ENCODE data around the gene ALX4. TPM values are rescaled to one million over a fixed set of nuclear protein-coding genes. Genes with fewer than 3 reads are reported as not detected.

Gene ALX4
- total and polyA plus RNA-seq, 5 donors from 2014 or later = not detected

DNA sequence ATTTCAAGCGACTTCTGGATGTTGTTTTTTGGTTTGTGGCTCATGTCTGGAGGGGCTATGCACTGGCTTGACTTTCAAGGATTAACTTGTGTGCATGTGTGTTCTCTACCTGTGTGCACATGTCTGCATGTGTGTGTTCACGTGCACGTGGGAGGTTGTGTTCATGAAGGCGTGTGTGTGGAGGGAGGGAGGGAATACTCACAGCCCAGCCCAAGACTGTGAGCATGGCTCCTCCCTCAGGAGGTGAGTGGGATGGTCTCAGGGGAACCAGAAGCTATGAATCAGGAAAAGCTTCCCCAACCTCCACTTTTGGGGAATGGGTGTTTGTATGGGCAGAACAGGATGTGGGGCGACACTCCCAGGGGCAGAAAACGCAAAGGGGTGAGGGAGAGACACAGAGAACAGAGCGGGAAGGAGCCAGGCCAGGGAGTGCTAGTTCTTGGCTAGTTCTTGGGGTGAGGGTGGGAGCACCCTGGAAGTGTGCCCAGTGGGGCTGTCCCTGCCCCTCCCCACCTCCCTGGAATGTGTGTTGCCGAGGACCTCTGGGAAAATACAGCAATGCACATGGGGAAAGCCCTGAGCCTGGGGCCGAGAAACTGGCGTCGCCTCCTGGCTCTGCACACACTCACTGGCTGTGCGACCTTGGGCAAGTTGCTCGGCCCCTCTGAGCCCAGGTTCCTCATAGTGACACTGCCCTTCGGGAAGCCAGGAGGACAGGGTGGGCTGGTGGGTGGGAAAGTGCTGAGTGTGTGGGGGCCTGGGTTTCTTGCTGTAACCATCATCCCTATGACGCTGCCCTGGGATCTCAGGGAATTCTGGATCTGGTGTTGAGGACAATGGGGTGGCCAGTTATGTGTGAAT is 16.9 kb upstream of the ALX4 start:
- DNase-seq = no peak
- Histone ChIP-seq H3K9me3 (ENCODE audit: control insufficient read depth in 2 of 2, low read length in 2 of 2) (no peaks in the 10 kb centered on the region), H3K36me3 (ENCODE audit: control insufficient read depth, insufficient read depth, low read length) (no peaks in the 10 kb centered on the region), H3K27me3 (ENCODE audit: control insufficient read depth, insufficient read depth, low read length) (peaks cover 19% of the 10 kb centered on the region), H3K4me1 (ENCODE audit: control insufficient read depth, insufficient read depth, low read length, poor library complexity, severe bottlenecking) (no peaks in the 10 kb centered on the region), H3K4me3 (ENCODE audit: low read depth, low read length) (no peak overlapping the region), H3K27ac (ENCODE audit: insufficient read depth, low read length, poor library complexity, severe bottlenecking) (no peak overlapping the region)
- Mint-ChIP-seq H3K4me1 (no peaks in the 10 kb centered on the region), H3K27me3 (peaks cover 72% of the 10 kb centered on the region), H3K36me3 (no peaks in the 10 kb centered on the region), H3K9me3 (no peaks in the 10 kb centered on the region), H3K4me3 (no peak overlapping the region), H3K27ac (no peak overlapping the region)
- ATAC-seq (ENCODE audit: low read depth in 2 of 2) = no peak

DNA sequence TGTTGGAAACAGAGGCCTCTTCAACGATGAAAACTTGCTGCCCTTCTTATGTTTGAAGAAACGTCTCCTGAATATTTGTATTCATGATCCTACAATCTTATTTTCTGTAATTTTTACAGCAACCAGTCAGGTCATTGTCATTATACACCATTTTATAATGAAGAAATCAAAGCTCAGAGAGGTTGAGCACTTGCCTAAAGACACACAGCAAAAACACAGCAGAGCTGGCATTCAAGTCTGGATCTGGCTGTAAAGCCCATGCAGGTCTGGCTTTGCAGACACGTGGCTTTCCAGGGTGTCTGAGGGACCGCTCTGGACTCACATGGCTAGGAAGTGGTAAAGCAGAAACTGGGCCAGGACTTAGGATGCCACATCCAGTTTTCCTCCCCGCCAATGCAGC is 15.8 kb upstream of the ALX4 start:
- Mint-ChIP-seq H3K9me3 (peaks cover 0 to 3% (median 0%) of the 10 kb centered on the region in 7 donors), H3K36me3 (no peaks in the 10 kb centered on the region), H3K27ac (no peak overlapping the region), H3K4me1 (peaks cover 0 to 1% (median under 1%) of the 10 kb centered on the region in 4 donors), H3K4me3 (no peak overlapping the region), H3K27me3 (peaks cover 74% of the 10 kb centered on the region)
- ATAC-seq (ENCODE audit: low read depth in 2 of 2) (no peak), DNase-seq (no peak)
- H3K27ac ChIP-seq (ENCODE audit: insufficient read depth, low read length, poor library complexity, severe bottlenecking) = no peak overlapping the region
- H3K4me1 ChIP-seq (ENCODE audit: control insufficient read depth, insufficient read depth, low read length, poor library complexity, severe bottlenecking) = no peaks in the 10 kb centered on the region
- H3K9me3 ChIP-seq (ENCODE audit: control insufficient read depth in 2 of 2, low read length in 2 of 2) = no peaks in the 10 kb centered on the region
- peaks cover 26% of the 10 kb centered on the region for H3K27me3 ChIP-seq (ENCODE audit: control insufficient read depth, insufficient read depth, low read length)
- no peak overlapping the region for H3K4me3 ChIP-seq (ENCODE audit: low read depth, low read length)
- no peaks in the 10 kb centered on the region for H3K36me3 ChIP-seq (ENCODE audit: control insufficient read depth, insufficient read depth, low read length)

DNA sequence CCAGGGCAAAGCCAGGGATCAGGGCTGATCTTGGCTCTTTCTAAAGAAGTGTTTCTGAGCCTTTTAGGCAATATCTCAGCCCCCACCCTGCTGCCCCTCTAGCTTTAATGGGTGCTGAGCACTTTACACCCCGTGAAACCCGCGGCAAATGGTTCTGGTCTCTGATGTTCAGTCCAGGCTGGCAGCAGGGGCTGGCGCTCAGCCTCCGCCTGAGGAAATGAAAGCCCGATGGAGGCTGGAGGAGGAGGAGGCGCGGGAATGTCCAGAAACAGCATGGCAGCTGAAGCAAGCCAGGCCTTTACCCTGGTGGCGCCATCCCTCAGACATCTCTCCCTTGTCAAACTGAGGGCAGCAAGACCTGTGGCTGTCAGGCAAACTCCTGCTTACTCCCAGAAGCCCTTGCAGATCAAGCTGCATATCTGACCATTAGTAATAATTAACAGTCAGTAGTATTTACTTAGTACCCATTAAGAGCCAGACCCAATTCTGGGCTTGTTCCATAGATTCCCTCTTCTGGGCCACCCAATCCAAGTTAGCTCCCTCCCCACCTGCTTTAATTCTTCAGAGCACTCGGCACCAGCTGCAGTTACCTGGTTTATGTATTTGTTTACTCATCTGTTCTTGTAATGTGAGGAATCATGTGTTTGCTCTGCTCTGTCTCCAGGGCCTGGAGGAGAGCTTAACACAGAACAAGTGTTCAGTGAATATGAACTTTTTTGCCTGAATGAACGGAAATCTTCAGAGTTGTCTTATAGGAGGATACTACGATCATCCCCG is 15.0 kb upstream of the ALX4 start:
- Histone ChIP-seq H3K9me3 (ENCODE audit: control insufficient read depth in 2 of 2, low read length in 2 of 2) (no peaks in the 10 kb centered on the region), H3K27ac (ENCODE audit: insufficient read depth, low read length, poor library complexity, severe bottlenecking) (no peak overlapping the region), H3K4me3 (ENCODE audit: low read depth, low read length) (no peak overlapping the region), H3K27me3 (ENCODE audit: control insufficient read depth, insufficient read depth, low read length) (peaks cover 32% of the 10 kb centered on the region), H3K36me3 (ENCODE audit: control insufficient read depth, insufficient read depth, low read length) (no peaks in the 10 kb centered on the region), H3K4me1 (ENCODE audit: control insufficient read depth, insufficient read depth, low read length, poor library complexity, severe bottlenecking) (no peaks in the 10 kb centered on the region)
- H3K36me3 Mint-ChIP-seq = no peaks in the 10 kb centered on the region
- peaks cover 0 to 6% (median 0%) of the 10 kb centered on the region in 7 donors for H3K9me3 Mint-ChIP-seq
- peaks cover 75% of the 10 kb centered on the region for H3K27me3 Mint-ChIP-seq
- no peak for ATAC-seq (ENCODE audit: low read depth in 2 of 2)
- H3K4me1 Mint-ChIP-seq = peaks cover 0 to 7% (median 3%) of the 10 kb centered on the region in 4 donors
- H3K4me3 Mint-ChIP-seq = no peak overlapping the region
- no peak overlapping the region for H3K27ac Mint-ChIP-seq
- DNase-seq = no peak

DNA sequence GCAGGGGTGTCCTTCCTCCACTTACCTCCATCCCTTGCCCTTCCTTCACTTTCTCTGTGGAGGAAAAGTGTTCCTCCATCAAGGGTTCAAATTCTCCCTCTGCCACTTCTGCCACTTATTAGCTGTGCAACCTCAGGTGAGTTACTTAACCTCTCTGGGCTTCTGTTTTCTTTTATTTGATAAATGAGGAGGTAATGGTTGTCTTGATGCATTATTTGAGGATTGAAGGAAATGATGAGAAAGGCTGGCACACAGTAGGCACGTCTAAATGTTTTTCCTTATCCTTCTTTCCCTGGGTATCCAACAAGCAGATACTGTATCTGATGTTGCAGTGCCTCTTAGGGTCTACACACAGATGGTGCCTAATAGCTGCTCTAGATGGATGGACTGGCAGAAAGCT is 14.3 kb upstream of the ALX4 start:
- ATAC-seq (ENCODE audit: low read depth in 2 of 2) (no peak), DNase-seq (no peak)
- H3K27ac Mint-ChIP-seq = peak overlapping the region in 1 of 3 donors; percentile 54
- no peak overlapping the region for H3K4me3 ChIP-seq (ENCODE audit: low read depth, low read length)
- H3K4me1 ChIP-seq (ENCODE audit: control insufficient read depth, insufficient read depth, low read length, poor library complexity, severe bottlenecking) = no peaks in the 10 kb centered on the region
- H3K27me3 Mint-ChIP-seq = peaks cover 82% of the 10 kb centered on the region
- H3K9me3 ChIP-seq (ENCODE audit: control insufficient read depth in 2 of 2, low read length in 2 of 2) = no peaks in the 10 kb centered on the region
- H3K27ac ChIP-seq (ENCODE audit: insufficient read depth, low read length, poor library complexity, severe bottlenecking) = no peak overlapping the region
- H3K36me3 ChIP-seq (ENCODE audit: control insufficient read depth, insufficient read depth, low read length) = no peaks in the 10 kb centered on the region
- H3K4me3 Mint-ChIP-seq = no peak overlapping the region
- peaks cover 33% of the 10 kb centered on the region for H3K27me3 ChIP-seq (ENCODE audit: control insufficient read depth, insufficient read depth, low read length)
- H3K36me3 Mint-ChIP-seq = no peaks in the 10 kb centered on the region
- peaks cover 0 to 7% (median 3%) of the 10 kb centered on the region in 4 donors for H3K4me1 Mint-ChIP-seq
- H3K9me3 Mint-ChIP-seq = peaks cover 0 to 7% (median 0%) of the 10 kb centered on the region in 7 donors

DNA sequence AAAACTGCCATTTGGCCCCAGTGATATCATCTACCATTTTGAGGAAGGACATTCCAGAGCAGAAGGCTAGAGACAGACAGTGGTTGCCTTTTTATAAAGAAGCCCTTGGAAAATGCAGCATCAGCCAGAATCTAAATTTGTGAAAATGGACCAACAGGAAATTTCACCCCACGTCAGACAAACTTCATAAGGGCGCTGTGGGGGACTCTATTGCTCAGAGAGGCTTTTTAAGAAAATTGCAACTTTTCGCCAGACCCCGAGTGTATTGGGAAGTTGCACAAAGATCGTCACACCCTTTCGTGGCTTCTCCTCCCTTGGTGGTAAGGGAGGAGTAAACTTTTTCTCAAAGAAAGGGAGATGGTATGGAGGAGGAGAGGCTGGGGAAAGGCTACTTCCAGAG is 12.3 kb upstream of the ALX4 start:
- Histone ChIP-seq H3K27ac (ENCODE audit: insufficient read depth, low read length, poor library complexity, severe bottlenecking) (no peak overlapping the region), H3K9me3 (ENCODE audit: control insufficient read depth in 2 of 2, low read length in 2 of 2) (no peaks in the 10 kb centered on the region), H3K4me1 (ENCODE audit: control insufficient read depth, insufficient read depth, low read length, poor library complexity, severe bottlenecking) (no peaks in the 10 kb centered on the region), H3K27me3 (ENCODE audit: control insufficient read depth, insufficient read depth, low read length) (peaks cover 48% of the 10 kb centered on the region), H3K4me3 (ENCODE audit: low read depth, low read length) (no peak overlapping the region), H3K36me3 (ENCODE audit: control insufficient read depth, insufficient read depth, low read length) (no peaks in the 10 kb centered on the region)
- Mint-ChIP-seq H3K36me3 (no peaks in the 10 kb centered on the region), H3K4me1 (peaks cover 0 to 7% (median 3%) of the 10 kb centered on the region in 4 donors), H3K27me3 (peaks cover 87% of the 10 kb centered on the region), H3K4me3 (no peak overlapping the region), H3K9me3 (peaks cover 0 to 8% (median 0%) of the 10 kb centered on the region in 7 donors), H3K27ac (no peak overlapping the region)
- ATAC-seq (ENCODE audit: low read depth in 2 of 2) (no peak), DNase-seq (no peak)

DNA sequence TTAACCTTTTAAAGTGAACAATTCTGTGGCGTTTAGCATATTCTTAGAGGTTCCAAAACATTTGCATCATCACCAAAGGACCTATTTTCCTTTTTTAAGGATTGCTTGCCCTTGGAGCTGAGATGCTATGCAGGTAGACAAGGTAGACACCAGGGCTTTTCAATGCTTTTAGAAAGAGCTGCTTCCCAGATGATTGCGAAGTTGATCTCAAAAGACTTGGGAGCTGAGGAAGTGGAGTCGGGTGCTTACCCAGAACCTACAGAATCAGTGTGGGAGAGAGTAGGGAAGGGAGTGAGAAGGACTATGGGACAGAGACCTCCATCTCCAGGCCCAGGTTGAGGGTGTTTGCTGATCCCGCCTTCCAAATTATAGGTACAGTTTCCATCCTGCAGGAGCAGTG is 11.1 kb upstream of the ALX4 start:
- H3K27me3 ChIP-seq (ENCODE audit: control insufficient read depth, insufficient read depth, low read length) = peaks cover 50% of the 10 kb centered on the region

DNA sequence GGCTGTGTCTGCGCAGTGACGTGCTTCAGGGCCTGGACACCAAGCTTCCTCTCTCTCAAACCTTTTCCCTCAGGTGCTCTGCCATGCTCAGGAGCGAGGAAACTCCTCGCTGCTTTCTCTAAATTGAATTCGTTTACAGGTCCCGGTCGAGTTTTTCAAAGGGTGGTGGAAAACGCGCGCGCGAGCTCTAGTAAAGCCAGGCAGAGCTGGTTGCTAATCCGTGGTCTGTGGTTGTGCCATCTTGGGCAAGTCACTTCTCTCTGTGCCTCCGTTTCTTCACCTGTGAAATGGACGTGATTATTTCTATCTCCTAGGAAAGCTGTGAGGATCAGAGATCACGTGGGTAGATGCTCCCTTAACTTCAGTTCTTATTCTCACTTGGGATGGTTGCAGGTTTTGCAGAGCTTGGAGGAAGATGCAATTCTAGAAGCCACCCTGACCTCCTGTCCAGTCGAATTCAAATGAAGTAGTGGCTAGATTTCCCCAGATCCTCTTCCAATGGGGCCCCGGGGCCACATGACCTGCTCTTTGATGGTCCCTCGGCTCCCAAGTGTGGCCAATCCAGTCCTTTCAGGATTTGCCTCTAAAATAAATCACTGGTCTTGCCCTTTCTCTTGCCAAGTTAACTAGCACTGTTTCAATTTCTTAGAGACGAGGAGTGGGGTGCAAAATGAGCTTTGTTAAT is 10.5 kb upstream of the ALX4 start:
- peaks cover 7% of the 10 kb centered on the region for H3K4me1 ChIP-seq (ENCODE audit: control insufficient read depth, insufficient read depth, low read length, poor library complexity, severe bottlenecking)
- Mint-ChIP-seq H3K36me3 (no peaks in the 10 kb centered on the region), H3K27ac (no peak overlapping the region), H3K27me3 (peaks cover 86% of the 10 kb centered on the region), H3K9me3 (peaks cover 0 to 8% (median 0%) of the 10 kb centered on the region in 7 donors), H3K4me1 (peaks cover 0 to 12% (median 7%) of the 10 kb centered on the region in 4 donors), H3K4me3 (no peak overlapping the region)
- no peak overlapping the region for H3K27ac ChIP-seq (ENCODE audit: insufficient read depth, low read length, poor library complexity, severe bottlenecking)
- DNase-seq = no peak
- no peaks in the 10 kb centered on the region for H3K9me3 ChIP-seq (ENCODE audit: control insufficient read depth in 2 of 2, low read length in 2 of 2)
- H3K4me3 ChIP-seq (ENCODE audit: low read depth, low read length) = no peak overlapping the region
- H3K36me3 ChIP-seq (ENCODE audit: control insufficient read depth, insufficient read depth, low read length) = no peaks in the 10 kb centered on the region
- peaks cover 55% of the 10 kb centered on the region for H3K27me3 ChIP-seq (ENCODE audit: control insufficient read depth, insufficient read depth, low read length)
- no peak for ATAC-seq (ENCODE audit: low read depth in 2 of 2)

More for the DNA sequence above, 11.1 kb upstream of the ALX4 start:
- Histone ChIP-seq H3K36me3 (ENCODE audit: control insufficient read depth, insufficient read depth, low read length) (no peaks in the 10 kb centered on the region), H3K4me3 (ENCODE audit: low read depth, low read length) (no peak overlapping the region), H3K27ac (ENCODE audit: insufficient read depth, low read length, poor library complexity, severe bottlenecking) (no peak overlapping the region), H3K4me1 (ENCODE audit: control insufficient read depth, insufficient read depth, low read length, poor library complexity, severe bottlenecking) (peaks cover 7% of the 10 kb centered on the region), H3K9me3 (ENCODE audit: control insufficient read depth in 2 of 2, low read length in 2 of 2) (no peaks in the 10 kb centered on the region)
- Mint-ChIP-seq H3K9me3 (peaks cover 0 to 8% (median 0%) of the 10 kb centered on the region in 7 donors), H3K27me3 (peaks cover 87% of the 10 kb centered on the region), H3K36me3 (no peaks in the 10 kb centered on the region), H3K4me3 (no peak overlapping the region), H3K27ac (no peak overlapping the region), H3K4me1 (peaks cover 0 to 8% (median 3%) of the 10 kb centered on the region in 4 donors)
- ATAC-seq (ENCODE audit: low read depth in 2 of 2) (no peak), DNase-seq (no peak)

Data from CD4-positive, CD25-positive, alpha-beta regulatory T cell (primary cell).